ENCODE results near the gene SPPL2A.
"Not testable (repeated sequence)": the region's sequence is repeated elsewhere in the genome, so short reads cannot be mapped to it uniquely, and the experiment has no call there.

The SPPL2A gene, protein sequence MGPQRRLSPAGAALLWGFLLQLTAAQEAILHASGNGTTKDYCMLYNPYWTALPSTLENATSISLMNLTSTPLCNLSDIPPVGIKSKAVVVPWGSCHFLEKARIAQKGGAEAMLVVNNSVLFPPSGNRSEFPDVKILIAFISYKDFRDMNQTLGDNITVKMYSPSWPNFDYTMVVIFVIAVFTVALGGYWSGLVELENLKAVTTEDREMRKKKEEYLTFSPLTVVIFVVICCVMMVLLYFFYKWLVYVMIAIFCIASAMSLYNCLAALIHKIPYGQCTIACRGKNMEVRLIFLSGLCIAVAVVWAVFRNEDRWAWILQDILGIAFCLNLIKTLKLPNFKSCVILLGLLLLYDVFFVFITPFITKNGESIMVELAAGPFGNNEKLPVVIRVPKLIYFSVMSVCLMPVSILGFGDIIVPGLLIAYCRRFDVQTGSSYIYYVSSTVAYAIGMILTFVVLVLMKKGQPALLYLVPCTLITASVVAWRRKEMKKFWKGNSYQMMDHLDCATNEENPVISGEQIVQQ

DNA sequence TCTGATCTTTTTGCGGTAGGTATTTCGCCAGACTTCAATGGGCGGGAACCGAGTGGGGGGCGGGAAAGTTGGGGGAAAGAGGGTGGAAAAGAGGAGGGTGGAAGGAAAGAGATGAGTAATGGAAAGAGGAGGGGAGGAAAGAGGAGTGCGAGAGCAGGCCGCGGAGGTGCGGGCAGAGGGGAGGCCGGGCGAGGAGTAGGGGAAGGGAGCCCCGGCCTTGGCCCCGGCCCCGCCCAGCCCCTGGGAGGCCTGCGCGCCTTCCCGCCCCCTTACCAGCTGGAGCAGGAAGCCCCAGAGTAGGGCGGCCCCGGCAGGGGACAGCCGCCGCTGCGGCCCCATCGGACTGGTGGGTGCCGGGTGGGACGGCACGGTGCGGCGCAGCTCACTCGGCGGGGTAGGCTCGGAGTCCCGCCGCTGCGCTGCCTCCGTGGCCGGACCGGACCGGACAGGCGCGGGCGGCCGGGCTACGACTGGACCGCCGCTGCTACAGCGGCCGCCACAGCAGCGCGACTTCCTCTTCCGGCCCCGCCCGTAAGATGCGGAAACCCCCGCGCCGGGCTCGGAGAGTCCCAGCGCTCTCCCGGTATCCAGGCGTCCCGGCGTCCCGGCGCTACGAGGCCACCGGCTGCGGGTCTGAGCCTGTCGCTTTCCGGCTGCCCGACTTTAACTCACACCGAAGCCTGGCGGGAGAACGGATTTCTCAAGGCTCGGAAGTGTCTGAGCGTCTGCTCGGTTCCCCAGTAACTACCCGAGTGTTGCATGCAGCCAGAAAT, at the start of gene SPPL2A:
Gene SPPL2A, minus strand, starts transcription at position 512 of the 773 bp plus-strand sequence. Its CDS starts 173 bp downstream, at position 339.
- DNase-seq: peak; percentile 44

DNA sequence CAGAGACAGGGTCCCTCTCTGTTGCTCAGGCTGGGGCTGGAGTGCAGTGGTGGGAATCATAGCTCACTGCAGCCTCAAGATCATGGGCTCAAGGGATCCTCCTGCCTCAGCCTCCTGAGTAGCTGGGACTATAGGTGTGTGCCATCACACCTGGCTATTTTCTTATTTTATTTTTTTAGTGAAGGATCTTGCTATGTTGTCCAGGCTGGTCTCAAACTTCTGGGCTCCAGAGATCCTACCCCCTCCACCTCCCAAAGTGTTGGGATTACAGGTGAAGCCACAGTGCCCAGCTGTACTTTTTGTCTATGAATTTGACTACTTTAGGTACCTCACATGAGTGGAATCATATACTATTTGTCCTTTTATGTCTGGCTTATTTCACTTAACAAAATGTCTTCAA, 49.1 kb upstream of the SPPL2A start:
- DNase-seq: no peak

DNA sequence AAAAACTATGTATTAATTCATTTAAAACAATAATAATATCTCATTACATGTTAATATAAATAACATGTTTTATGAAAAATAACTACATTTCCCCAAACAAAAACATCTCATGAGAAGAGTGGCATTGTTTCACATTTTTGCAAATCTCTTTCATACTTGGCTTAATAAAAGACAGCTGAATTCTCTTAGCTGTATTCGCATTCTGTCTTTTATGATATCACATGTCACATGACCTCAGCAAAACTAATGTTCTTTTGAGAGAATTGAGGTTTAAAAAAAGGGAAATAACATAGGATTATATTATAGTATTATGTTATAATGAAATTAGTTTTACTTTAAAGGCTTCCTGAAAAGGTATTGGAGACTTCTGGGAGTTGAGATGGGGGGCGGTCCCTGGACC, 48.4 kb upstream of the SPPL2A start:
- DNase-seq: no peak

DNA sequence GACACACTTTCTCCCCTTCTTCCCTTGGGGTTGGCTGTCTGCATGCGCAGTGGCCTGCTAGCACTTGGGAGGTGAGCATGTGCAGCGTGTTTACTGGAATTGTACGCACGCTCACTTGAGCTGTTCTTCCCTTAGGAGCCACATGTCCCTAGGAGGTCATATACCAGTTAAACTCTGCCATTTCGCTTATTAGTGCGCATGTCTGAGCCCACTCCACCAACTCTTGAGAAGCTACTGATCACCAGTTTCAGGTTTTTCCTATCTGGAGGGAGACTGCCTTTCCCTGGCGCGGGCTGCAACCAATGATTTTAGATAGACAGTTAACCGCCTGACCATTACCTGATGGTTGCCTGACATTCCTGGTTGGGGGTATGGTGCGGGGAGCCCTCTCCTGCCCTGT, 47.6 kb upstream of the SPPL2A start:
- DNase-seq: no peak

DNA sequence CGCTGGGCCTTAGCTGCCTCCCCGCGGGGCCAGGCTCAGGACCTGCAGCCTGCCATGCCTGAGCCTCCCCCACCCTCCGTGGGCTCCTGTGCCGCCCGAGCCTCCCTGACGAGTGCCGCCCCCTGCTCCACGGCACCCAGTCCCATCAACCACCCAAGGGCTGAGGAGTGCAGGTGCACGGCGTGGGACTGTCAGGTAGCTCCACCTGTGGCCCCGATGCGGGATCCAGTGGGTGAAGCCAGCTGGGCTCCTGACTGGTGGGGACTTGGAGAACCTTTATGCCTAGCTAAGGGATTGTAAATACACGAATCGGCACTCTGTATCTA, 46.6 kb upstream of the SPPL2A start:
- DNase-seq: not testable (repeated sequence)

DNA sequence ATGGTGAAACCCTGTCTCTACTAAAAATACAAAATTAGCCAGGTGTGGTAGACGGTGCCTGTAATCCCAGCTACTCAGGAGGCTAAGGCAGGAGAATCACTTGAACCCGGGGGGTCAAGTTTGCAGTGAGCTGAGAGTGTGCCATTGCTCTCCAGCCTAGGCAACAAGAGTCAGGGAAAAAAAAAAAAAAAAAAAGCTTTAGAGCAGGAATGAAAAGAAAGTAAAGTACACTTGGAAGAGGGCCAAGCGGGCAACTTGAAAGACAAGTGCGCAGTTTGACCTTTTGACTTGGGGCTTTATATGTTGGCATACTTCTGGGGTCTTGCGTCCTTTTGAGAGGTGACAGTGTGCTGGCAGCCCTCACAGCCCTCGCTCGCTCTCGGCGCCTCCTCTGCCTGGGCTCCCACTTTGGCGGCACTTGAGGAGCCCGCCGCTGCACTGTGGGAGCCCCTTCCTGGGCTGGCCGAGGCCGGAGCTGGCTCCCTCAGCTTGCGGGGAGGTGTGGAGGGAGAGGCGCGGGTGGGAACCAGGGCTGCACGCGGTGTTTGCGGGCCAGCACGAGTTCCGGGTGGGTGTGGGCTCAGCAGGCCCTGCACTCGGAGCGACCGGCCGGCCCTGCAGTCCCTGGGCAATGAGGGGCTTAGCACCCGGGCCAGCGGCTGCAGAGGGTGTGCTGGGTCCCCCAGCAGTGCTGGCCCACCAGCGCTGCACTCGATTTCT, 46.1 kb upstream of the SPPL2A start:
- DNase-seq: not testable (repeated sequence)

DNA sequence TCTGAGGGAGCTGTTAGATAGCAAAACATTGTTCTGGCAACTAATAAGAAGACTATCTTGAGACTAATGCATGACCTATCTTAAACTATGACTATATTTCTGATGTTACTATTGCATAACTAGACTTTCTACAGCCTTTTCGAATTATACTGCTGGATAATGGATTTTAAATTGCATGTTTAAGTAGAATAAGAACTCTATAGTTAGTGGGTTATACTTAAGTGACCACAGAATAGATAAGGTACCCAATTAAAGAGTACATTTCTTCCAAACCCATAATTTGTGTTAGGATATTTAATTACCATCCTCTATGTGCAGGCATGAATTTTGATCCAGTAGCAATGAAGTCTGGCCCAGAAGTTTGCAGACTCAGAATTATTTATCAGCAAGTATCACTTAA, 44.6 kb upstream of the SPPL2A start:
- DNase-seq: no peak

DNA sequence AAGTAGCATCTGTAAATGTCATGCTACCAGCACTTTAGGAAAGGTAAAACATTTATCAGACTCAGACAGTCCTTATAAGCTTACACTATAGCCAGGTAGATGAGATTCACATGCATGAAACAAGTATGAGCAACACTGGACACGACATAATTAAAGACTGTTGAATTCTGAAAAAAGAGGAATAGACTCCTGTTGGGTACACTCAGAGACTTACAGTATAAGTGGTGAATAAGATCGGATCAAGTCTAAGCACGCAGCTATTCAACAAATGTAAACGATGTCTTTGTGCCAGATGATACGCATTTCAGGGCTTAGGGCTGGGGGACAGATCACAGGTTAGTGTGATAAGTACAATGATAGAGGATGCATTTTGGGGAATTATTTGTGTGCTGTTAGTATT, 43.2 kb upstream of the SPPL2A start:
- DNase-seq: no peak

DNA sequence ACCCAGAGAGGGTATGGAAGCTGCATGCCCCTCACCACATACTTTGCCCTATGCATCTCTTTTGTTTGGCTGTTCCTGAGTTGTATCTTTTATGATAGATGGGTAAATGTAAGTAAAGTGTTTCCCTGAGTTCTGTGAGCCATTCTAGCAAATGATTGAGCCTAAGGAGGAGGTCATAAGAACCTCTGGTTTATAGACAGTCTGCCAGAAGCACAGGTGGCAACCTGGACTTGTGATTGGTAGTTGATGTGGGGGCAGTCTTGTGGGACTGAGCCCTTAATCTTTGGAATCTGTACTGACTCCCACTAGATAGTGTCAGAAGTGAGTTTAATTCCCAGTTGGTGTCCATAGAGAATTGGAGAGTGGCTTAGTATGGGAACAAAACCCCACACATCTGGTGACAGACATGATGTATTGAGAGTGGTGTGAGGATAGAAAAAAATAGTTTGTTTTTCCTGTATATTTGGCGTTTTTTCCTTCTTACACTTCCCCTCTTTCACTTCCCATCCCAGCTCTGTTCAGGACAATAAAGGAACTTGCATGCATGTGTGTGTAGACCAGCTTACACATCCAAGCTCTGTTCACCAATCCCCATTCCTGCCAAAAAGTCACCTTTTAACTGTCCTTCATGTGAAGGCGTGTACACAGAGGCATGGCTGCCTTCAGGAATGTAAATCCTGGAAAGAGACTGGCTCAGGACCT, 38.1 kb upstream of the SPPL2A start:
- DNase-seq: no peak

DNA sequence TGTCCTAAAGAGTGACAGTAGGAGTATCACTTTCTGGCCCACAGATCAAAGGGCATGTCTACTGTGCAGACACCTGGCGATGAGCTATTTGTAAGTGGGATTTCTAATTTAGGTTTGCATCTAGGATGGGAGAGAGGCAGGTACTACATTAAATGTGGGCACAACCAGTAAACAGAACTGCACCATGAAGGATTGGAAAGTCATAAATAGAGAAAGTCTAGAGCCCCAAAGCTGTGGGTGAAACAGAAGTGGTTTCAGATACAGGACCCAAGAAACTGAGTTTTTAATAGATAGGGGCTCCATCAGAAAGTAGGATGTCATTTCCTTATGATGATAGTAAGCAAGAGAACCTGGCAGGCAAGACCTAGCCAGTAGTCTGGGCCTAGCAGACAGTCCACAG, 35.2 kb upstream of the SPPL2A start:
- no peak for DNase-seq

DNA sequence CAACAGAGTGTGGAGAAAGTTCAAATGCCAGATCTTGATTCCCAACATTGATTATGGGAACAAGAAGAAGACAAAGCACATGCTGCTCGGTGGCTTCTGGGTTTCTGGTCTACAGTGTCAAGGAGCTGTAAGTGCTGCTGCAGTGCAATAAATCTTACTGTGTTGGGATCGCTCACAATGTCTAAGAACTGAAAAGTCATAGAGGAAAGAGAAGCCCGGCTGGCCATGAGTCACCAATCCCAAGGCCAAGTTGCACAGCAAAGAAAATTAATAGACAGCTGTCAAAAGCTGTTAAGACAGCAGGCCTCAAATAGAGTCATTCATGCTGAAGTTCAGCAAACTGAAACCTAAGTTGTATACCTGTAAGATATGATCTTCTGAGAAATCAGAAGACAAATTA, 33.2 kb upstream of the SPPL2A start:
- DNase-seq: peak; percentile 2

DNA sequence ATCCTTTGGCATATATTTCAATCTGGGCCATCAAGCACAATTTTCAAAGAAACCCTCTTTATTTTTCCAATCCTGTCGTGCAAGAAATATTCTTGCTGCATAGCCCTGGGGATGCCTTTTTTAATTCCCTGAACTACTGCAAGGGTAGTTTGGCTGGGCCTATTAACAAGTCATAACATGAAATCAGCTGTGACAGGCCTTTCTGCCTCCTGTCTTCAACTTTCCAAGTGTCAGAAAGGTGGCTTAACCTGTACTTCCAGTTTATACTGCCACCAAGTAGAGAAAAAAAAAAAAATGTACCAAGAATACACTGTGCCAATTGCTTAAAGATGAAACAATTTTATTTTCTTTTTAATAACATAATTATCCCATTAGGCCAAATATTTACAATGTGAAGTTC, 32.4 kb upstream of the SPPL2A start:
- DNase-seq: no peak

DNA sequence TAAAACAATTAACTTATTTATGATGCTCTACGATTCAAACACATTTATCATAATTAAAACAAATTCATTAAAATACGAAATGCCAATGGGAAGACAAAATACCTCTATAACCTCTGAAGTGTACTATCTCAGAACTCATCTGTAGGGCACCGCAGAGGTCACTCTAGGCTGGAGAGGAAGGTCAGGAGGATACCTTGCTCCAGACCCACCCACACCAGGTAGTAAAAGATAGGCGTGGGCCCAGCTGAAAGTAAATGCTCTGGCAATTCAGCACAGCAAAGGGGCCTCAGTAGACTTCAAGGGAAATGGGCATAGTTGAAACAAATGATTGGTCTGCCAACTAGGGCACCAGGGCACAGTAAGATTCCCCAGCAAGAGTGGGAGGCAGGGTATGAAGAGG, 26.0 kb upstream of the SPPL2A start:
- DNase-seq: no peak

DNA sequence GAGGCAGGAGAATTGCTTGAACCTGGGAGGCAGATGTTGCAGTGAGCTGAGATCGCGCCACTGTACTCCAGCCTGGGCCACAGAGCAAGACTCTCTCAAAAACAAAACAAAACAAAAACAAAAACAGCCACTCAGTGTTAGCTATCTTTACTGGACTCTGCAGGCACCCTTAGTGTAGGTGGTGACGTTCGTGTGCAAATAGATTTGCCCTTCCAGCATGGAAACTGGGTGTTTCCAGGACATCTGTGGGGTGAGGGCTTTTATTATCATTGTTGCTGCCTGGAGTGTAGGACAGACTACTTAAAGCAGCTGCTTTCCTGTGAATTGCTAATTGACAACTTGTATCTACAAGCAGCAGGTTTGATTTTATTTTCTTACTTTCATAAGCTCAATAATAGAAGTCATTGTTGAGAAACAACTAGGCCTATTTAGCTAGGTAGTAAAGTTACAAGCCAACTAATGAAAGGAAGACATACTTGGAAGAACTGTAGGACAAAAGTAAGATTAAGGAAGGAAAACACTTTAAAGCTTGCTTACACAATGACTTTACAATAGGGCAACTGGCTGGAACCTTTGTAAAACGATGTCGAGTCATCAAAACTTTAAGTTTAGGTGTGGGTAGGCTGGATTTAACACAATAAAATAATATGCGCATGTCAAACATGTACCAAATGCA, 25.4 kb upstream of the SPPL2A start:
- no peak for DNase-seq

DNA sequence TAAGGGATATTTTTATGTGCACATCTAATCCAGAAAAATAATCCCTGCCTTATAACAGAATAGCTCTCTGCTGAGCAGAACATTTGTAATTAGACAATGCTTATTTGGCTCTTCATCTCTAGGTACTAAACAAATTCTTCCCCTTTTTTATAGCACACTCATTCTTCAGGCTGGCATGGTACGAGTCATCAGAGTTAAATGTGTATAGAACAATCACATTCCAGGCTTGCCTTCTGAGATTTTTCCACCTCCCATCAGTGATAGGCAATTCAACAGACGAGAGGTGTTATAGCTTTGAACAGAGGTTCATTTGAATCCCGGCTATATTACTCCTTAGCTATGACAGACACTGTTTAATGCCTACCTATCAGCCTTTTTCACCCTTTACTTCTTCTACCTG, 21.4 kb upstream of the SPPL2A start:
- DNase-seq: no peak

DNA sequence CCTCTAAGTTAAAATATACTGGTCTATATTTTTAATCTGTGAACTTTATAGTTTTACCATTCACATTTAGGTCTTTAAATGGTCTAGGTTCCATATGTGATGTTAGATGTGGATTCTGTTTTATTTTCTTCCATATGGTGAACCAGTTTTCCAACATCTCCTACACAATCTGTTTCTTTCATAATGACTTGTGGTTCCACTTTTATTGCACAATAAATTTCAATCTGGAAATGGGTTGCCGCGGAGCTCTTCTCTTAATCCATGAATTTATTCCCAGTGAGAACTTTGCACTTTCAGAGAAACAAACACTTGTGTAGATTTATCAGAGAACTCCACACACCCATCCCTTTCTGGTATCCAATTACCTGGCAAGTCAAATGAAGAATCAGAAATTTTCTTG, 20.9 kb upstream of the SPPL2A start:
- DNase-seq: no peak

DNA sequence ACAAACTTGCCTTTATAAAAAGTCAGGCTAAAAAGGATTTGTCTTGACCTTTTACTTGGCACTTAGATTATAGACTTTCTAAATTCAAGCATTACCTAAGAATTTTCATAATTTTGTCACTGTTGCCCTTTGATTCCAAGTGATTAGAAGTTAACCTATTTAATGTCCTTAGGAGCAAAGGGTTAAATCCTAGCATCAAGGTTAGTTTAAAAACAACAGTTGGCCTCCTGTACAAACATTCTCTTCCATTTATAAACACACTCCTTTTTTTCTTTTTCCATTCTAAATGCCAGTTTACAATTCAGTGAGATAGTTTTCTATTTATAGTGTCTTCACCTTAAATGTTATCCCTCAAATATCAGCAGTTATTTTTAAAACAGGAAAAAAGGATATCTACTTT, 18.4 kb upstream of the SPPL2A start:
- DNase-seq: no peak

DNA sequence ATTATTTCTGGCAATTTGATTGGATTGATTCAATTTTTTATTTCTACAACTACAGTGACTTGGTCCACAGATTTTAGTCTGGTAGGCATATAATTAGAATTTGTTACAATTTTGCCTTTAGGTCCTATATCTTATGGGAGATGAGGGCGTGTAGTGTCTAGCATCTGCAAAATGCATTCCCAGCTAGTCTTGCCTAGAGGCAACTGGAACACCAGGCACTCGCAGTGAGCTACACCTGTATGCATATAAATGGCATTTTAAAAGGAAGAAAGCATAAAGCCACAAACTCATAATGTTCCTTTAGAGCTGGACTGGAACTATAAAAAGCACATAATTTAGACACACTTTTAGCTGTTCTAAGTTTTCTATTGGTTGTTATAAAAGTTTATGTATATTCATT, 17.9 kb upstream of the SPPL2A start:
- DNase-seq: no peak

DNA sequence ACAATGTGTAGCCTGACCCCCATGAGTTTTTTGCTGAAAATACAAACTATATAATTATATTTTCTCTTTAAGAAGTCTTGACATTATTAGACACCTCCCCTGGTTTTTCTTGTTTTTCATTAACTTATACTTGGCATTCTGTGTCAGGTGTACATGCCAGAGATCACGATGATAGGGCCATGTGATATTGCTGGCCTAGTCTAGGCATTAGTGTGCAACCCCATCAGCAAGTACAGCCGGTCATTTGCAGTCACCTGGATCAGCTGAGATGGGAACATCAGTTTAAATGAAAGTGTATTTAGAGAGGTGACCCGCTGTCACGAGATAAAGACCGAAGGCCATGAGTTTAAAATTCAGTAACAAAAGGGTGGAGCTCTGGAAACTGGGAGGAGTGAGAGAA, 12.6 kb upstream of the SPPL2A start:
- no peak for DNase-seq

DNA sequence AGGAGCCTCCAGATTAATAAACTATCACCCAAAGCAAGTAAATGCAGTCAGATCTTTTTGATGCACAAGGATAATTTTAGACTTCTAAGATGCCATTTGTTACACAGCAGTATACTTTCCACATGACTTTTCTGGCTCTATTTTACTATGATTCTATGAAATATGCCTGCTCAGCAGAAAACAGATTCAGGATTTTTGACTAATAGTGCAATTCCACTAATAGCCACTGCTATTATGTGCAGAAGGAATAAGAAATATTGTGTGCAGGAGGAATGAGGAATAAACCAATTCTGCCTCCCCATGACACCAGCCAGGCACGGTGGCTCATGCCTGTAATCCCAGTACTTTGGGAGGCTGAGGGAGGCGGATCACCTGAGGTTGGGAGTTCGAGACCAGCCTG, 11.5 kb upstream of the SPPL2A start:
- DNase-seq: no peak

DNA sequence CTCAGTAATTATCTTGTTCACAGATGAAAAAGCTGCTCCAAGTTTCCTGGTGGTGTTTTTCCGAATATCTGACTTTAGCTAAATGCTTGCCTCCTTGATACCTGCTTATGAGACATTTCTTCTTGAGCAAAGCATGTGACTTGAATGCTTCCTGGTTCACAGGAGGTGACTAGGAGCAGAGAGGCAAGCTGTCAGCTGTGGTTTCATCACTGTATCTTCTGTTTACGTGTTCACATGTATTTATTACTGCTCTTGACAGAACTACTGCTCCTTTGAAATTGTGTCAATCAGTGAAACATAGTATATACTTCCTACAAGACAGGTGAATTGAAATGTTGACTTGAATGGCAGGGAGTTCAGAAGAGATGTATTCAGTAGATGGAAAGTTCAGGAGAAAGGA, 8.9 kb upstream of the SPPL2A start:
- DNase-seq: no peak

DNA sequence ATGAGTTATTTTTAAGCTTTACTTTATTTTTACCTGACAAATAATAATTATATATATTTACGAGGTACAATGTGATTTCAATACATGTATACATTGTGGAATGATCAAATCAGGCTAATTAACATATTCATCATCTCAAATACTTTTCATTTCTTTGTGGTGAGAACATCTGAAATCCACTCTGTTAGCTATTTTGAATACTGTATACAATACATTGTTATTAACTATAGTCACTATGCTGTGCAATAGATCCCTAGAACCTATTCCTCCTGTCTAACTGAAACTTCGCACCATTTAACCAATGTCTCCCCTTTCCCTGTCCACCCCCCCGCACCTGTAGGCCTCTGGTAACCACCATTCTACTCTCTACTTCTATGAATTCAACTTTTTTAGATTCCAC, 7.9 kb upstream of the SPPL2A start:
- DNase-seq: no peak
